Panc1 (cell line): ENCODE data around the gene PIP5K1C. TPM values are rescaled to one million over a fixed set of nuclear protein-coding genes. Genes with fewer than 3 reads are reported as not detected.

Source experiments
- ATAC-seq: fragments of 200-7000 bp; cut with Tn5 transposase; 2 replicates; pipeline ENCODE4 v1.9.1; 2020; ENCODE audit warnings: mild to moderate bottlenecking, moderate library complexity
- BruUV-seq: library from RNA; stranded (reverse); fragments of 400-500 nt; replicated peaks from 2 replicates; lab custom pipeline; 2021; lab: Mats Ljungman, UMichigan
- CTCF ChIA-PET: fragments of 300-600 bp; sonication (Branson Sonifier 250); formaldehyde crosslinking; loops from one replicate; lab custom pipeline; 2022; ENCODE audit warnings: antibody characterized with exemption; lab: Charles Lee
- POLR2A ChIA-PET: fragments of 300-600 bp; sonication (Branson Sonifier 250); formaldehyde crosslinking; loops from one replicate; lab custom pipeline; 2022; ENCODE audit warnings: antibody characterized with exemption; lab: Charles Lee
- DNase-seq: peaks from one replicate; pipeline ENCODE4 v3.0.0-alpha.2; 2010; ENCODE audit warnings: low read depth, low spot score
- H3K27ac ChIP-seq: 2 replicates; pipeline ENCODE4 v1.5.1; 2011; ENCODE audit warnings: mild to moderate bottlenecking, low read length, inconsistent platforms
- H3K27me3 ChIP-seq: fragments of 200-500 bp; sonication (Bioruptor generic); 2 replicates; pipeline ENCODE4 v1.6.0; 2014; ENCODE audit warnings: low read length, inconsistent platforms; ENCODE audit not compliant: control insufficient read depth, insufficient read depth
- H3K36me3 ChIP-seq: fragments of 200-500 bp; sonication (Bioruptor generic); 2 replicates; pipeline ENCODE4 v1.5.1; 2014; ENCODE audit warnings: inconsistent platforms, mild to moderate bottlenecking, low read length, moderate library complexity; ENCODE audit not compliant: control insufficient read depth, insufficient read depth
- H3K4me1 ChIP-seq: 2 replicates; pipeline ENCODE4 v1.5.1; 2011; ENCODE audit warnings: inconsistent platforms, mild to moderate bottlenecking, low read length, moderate library complexity; ENCODE audit not compliant: control insufficient read depth, insufficient read depth
- H3K4me3 ChIP-seq, 2 experiments: 2 replicates each; pipeline ENCODE4 v1.5.1; 2011 to 2012; ENCODE audit warnings: low read depth in 2 of 2, low read length in 2 of 2, mild to moderate bottlenecking in 2 of 2, inconsistent platforms in 1 of 2, moderate library complexity in 1 of 2
- H3K9me3 ChIP-seq: fragments of 200-500 bp; sonication (Bioruptor generic); 2 replicates; pipeline ENCODE4 v1.5.1; 2014; ENCODE audit warnings: low read depth, mild to moderate bottlenecking, inconsistent platforms, low read length, moderate library complexity; ENCODE audit not compliant: control insufficient read depth, insufficient read depth
- POLR2AphosphoS5 ChIP-seq: IDR thresholded peaks from 2 replicates; pipeline ENCODE4 v1.6.1; 2012; ENCODE audit warnings: mild to moderate bottlenecking, low read depth, low read length, moderate library complexity
- SIN3A ChIP-seq: IDR thresholded peaks from 2 replicates; pipeline ENCODE4 v1.6.1; 2012; ENCODE audit warnings: low read depth, mild to moderate bottlenecking, low read length, moderate library complexity, borderline replicate concordance; ENCODE audit not compliant: insufficient read depth
- TCF7L2 ChIP-seq: IDR thresholded peaks from 2 replicates; pipeline ENCODE4 v1.6.1; 2011; ENCODE audit warnings: mild to moderate bottlenecking, low read depth, low read length, inconsistent platforms
- in situ Hi-C: cut with HindIII; loops from 2 replicates; pipeline ENCODE4 v1.10.0; 2016; ENCODE audit warnings: low sequenced_read_pairs, low pct_unique_long_range_greater_than_20kb
- intact Hi-C: fragments of 100-400 bp; cut with micrococcal nuclease; formaldehyde crosslinking; loops from one replicate; pipeline ENCODE4 v1.10.0; 2022; ENCODE audit not compliant: unreplicated experiment
- total RNA-seq: library from RNA; stranded (reverse); gene quantifications from one replicate; pipeline ENCODE4 v1.2.1, GENCODE V29; 2021; ENCODE audit not compliant: unreplicated experiment
- TF ChIP-seq, protein P1 (sequence below), 2 experiments: IDR thresholded peaks; 2 replicates each; pipeline ENCODE4 v1.6.1; 2011 to 2012; ENCODE audit warnings: low read depth in 2 of 2, control low read depth in 1 of 2, low read length in 1 of 2, mild to moderate bottlenecking in 1 of 2, moderate library complexity in 1 of 2; ENCODE audit not compliant: insufficient read depth in 1 of 2
- TF ChIP-seq, protein P2 (sequence below): fragments of 450-650 bp; IDR thresholded peaks from 2 replicates; pipeline ENCODE4 v1.5.1; 2017; ENCODE audit warnings: mild to moderate bottlenecking

Gene PIP5K1C
- total RNA-seq, 1 experiment from 2014 or later, result 30.6 TPM

DNA sequence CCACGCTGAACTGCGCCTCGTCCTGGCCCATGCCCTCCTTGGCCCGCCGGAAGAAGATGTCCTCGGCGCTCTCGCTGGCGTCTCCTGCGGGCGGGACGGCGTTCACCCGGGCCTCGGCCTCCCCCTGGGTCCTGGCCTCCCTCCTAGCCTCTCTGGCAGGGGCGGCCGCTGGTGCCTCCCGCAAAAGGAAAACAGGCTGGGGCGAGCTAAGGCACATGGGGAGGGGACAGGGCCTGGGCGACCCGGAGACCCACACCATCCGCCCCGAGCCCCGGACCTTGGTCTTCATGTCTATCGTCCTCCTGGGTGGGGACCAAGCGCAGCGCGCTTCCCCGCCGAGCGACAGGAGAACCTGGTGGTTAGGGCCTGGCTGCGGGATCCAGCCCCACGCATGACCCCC, 87.9 kb downstream of the PIP5K1C start:
- DNase-seq (no peak), ATAC-seq (no peak)
- ChIA-PET CTCF (no interaction called here), POLR2A (no interaction called here)
- TF ChIP-seq, protein P1, sequence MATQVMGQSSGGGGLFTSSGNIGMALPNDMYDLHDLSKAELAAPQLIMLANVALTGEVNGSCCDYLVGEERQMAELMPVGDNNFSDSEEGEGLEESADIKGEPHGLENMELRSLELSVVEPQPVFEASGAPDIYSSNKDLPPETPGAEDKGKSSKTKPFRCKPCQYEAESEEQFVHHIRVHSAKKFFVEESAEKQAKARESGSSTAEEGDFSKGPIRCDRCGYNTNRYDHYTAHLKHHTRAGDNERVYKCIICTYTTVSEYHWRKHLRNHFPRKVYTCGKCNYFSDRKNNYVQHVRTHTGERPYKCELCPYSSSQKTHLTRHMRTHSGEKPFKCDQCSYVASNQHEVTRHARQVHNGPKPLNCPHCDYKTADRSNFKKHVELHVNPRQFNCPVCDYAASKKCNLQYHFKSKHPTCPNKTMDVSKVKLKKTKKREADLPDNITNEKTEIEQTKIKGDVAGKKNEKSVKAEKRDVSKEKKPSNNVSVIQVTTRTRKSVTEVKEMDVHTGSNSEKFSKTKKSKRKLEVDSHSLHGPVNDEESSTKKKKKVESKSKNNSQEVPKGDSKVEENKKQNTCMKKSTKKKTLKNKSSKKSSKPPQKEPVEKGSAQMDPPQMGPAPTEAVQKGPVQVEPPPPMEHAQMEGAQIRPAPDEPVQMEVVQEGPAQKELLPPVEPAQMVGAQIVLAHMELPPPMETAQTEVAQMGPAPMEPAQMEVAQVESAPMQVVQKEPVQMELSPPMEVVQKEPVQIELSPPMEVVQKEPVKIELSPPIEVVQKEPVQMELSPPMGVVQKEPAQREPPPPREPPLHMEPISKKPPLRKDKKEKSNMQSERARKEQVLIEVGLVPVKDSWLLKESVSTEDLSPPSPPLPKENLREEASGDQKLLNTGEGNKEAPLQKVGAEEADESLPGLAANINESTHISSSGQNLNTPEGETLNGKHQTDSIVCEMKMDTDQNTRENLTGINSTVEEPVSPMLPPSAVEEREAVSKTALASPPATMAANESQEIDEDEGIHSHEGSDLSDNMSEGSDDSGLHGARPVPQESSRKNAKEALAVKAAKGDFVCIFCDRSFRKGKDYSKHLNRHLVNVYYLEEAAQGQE (IDR thresholded peaks at IDR 0.05; ENCODE audit: insufficient read depth in 1 of 2, low read depth in 2 of 2, low read length in 1 of 2), result no peak
- TF ChIP-seq, protein P2, sequence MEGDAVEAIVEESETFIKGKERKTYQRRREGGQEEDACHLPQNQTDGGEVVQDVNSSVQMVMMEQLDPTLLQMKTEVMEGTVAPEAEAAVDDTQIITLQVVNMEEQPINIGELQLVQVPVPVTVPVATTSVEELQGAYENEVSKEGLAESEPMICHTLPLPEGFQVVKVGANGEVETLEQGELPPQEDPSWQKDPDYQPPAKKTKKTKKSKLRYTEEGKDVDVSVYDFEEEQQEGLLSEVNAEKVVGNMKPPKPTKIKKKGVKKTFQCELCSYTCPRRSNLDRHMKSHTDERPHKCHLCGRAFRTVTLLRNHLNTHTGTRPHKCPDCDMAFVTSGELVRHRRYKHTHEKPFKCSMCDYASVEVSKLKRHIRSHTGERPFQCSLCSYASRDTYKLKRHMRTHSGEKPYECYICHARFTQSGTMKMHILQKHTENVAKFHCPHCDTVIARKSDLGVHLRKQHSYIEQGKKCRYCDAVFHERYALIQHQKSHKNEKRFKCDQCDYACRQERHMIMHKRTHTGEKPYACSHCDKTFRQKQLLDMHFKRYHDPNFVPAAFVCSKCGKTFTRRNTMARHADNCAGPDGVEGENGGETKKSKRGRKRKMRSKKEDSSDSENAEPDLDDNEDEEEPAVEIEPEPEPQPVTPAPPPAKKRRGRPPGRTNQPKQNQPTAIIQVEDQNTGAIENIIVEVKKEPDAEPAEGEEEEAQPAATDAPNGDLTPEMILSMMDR, result no peak
- TF ChIP-seq TCF7L2 (no peak), POLR2AphosphoS5 (no peak), SIN3A (no peak)
- intact Hi-C loops, result no loop called here
- H3K9me3 ChIP-seq, result no peaks in the 10 kb centered on the region
- in situ Hi-C loops, result no loop called here
- H3K4me3 ChIP-seq, result no peak overlapping the region
- peaks cover 26% of the 10 kb centered on the region for H3K4me1 ChIP-seq
- no peak overlapping the region for H3K27ac ChIP-seq
- H3K27me3 ChIP-seq, result no peaks in the 10 kb centered on the region
- H3K36me3 ChIP-seq, result no peaks in the 10 kb centered on the region
- BruUV-seq, result no TSS peak

DNA sequence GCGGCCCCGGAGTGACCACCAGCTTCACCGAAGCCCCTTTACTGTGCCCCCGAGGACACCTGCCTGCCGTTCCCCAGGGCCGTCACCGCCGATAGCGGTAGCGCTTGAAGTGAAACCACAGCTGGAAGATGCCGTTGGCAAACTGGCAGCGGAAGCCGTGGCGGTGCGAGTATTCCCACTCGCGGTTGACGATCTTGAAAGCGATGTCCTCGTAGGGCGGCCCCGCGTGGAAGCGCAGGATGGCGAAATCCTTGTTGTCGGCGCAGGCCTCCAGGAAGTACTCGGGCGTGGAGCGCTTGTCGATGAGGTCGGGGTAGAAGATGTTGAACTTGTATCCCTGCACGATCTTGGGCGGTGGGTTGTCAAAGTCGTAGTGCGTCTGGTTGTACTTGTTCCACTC, 88.4 kb downstream of the PIP5K1C start:
- H3K4me1 ChIP-seq, result peaks cover 26% of the 10 kb centered on the region
- ATAC-seq (no peak), DNase-seq (no peak)
- no peak overlapping the region for H3K4me3 ChIP-seq
- no peaks in the 10 kb centered on the region for H3K36me3 ChIP-seq
- H3K27me3 ChIP-seq, result no peaks in the 10 kb centered on the region
- POLR2A ChIA-PET, result no interaction called here
- H3K27ac ChIP-seq, result no peak overlapping the region
- in situ Hi-C loops (no loop called here), intact Hi-C loops (no loop called here)
- CTCF ChIA-PET, result no interaction called here
- no peak for TF ChIP-seq TCF7L2
- TF ChIP-seq SIN3A, result no peak
- TF ChIP-seq, protein P2, result no peak
- TF ChIP-seq, protein P1 (IDR thresholded peaks at IDR 0.05; ENCODE audit: insufficient read depth in 1 of 2, low read depth in 2 of 2, low read length in 1 of 2), result no peak
- TF ChIP-seq POLR2AphosphoS5, result no peak
- no TSS peak for BruUV-seq
- H3K9me3 ChIP-seq, result no peaks in the 10 kb centered on the region
